Pancreas (tissue), 10 donors: ENCODE data around the gene PRELP. TPM values are rescaled to one million over a fixed set of nuclear protein-coding genes. Genes with fewer than 3 reads are reported as not detected.

Experiments used
- ATAC-seq, 4 donors: fragments of 200-7000 bp; cut with Tn5 transposase; one replicate each; pipeline versions ENCODE4 v1.8.0 to v1.9.1; 2020; ENCODE audit warnings: mild to moderate bottlenecking in 4 of 4, moderate library complexity in 4 of 4
- DNase-seq, 6 donors: peaks; one replicate each; pipeline ENCODE4 v3.0.0-alpha.2; 2020
- FAIRE-seq: peaks from 2 replicates; lab custom pipeline; 2012; peaks lifted over from hg19 to GRCh38; lab: Jason Lieb, UNC
- H3K27ac ChIP-seq, 4 donors: fragments of 200-600 bp; sonication (generic); 1 replicate in 3 of 4; 2 replicates in 1 of 4; pipeline versions ENCODE4 v1.5.0 to v1.8.0; 2020
- H3K27me3 ChIP-seq, 4 donors: fragments of 200-600 bp; one replicate each; pipeline ENCODE4 v1.8.0; 2021
- H3K36me3 ChIP-seq, 3 donors: fragments of 200-600 bp; sonication (generic) in 1 of 3; one replicate each; pipeline versions ENCODE4 v1.5.0 to v1.8.0; 2020 to 2021
- H3K4me1 ChIP-seq, 3 donors: fragments of 200-600 bp; one replicate each; pipeline ENCODE4 v1.8.0; 2021
- H3K4me3 ChIP-seq, 4 donors: fragments of 200-600 bp; sonication (generic) in 2 of 4; one replicate each; pipeline versions ENCODE4 v1.5.0 to v1.8.0; 2020 to 2021
- H3K9me3 ChIP-seq, 4 donors: fragments of 200-600 bp; one replicate each; pipeline ENCODE4 v1.8.0; 2021
- CTCF ChIP-seq, 4 donors: fragments of 200-600 bp; sonication (generic) in 3 of 4; IDR thresholded peaks; one replicate each; pipeline versions ENCODE4 v1.5.0 to v1.8.0; 2021; ENCODE audit warnings: antibody characterized with exemption in 4 of 4
- WGBS, 2 donors: extraction: QIAGEN DNeasy Blood & Tissue Kit; methylation state at CpG; one replicate each; pipeline ENCODE4 v1.1.7; 2013; 5-methylcytosine and 5-hydroxymethylcytosine counted together
- intact Hi-C, 3 donors: fragments of 100-400 bp; cut with DNase I; formaldehyde crosslinking; loops; one replicate each; pipeline versions ENCODE4 v1.11.1 to v1.14.2; 2022
- polyA plus RNA-seq, 2 donors: library from polyadenylated mRNA; stranded (reverse); fragments of 200-250 nt; gene quantifications; one replicate each; pipeline ENCODE4 v1.2.3, GENCODE V29; 2013
- total RNA-seq, 6 donors: library from RNA; stranded (reverse); fragmentation: NEBNext Ultra II Directional in 4 of 6; extraction: Animal tissue kit (Norgen Biotek cat#: 25700) in 4 of 6; gene quantifications; one replicate each; pipeline versions ENCODE4 v1.2.1 to v1.2.4, GENCODE V29; 2021 to 2023
- donor health status: healthy with polysubstance abuse.
- donor health status: DM: no; HTN: no; CAD: no; lungs with moderate emphysema.
- donor health status: DM: no; HTN: no; CAD: no.
- donor health status: control.
- donor health status: control.
- donor health status: Bipolar disorder and iron deficiency.
- donor health status: DM: yes; HTN: yes; CAD: no.
- donor health status: DM: no; HTN: no; CAD: no.
- donor health status: DM: no; HTN: no; CAD: no.
- donor health status: DM: yes; HTN: yes; CAD: no.

Gene PRELP
- total and polyA plus RNA-seq, 8 donors: 1.2 to 6.6 (median 3.0) TPM

GRCh38 chr1:203428981-203429599 lies 46.5 kb upstream of the PRELP start:
- Histone ChIP-seq H3K27me3 (no peaks in the 10 kb centered on the region), H3K9me3 (no peaks in the 10 kb centered on the region), H3K4me1 (no peaks in the 10 kb centered on the region), H3K4me3 (no peak overlapping the region), H3K36me3 (no peaks in the 10 kb centered on the region), H3K27ac (no peak overlapping the region)
- no peak for FAIRE-seq
- no peak for TF ChIP-seq CTCF (IDR thresholded peaks at IDR 0.05)
- no peak for DNase-seq
- peak in 3 of 4 donors; percentile 27 to 57 (median 43) for ATAC-seq
- intact Hi-C loops: no loop called here
- WGBS, 2 donors: 40 to 44% methylated on average over 11 of the region's 11 CpGs

DNA sequence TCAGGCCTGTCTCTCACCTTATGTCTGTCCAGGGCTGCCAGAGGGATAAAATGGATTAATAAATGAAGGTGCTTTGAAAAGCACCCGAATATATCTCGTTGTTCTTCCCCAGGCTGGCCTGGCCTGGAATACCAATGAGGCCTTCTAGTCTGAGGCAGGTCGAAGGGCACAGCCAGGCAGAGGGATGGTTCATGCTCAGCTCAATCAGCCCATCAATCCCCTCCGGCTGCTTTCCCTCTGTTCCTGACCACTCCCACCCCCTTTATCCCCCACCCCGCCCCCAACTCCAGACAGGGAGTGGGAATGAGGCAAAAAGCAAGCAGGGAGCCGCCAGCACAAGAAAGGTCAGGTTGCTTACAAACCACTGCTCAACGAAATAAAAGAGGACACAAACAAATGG lies 40.0 kb upstream of the PRELP start:
- no peak for TF ChIP-seq CTCF (IDR thresholded peaks at IDR 0.05)
- 88 to 91% methylated on average over 7 of the region's 7 CpGs for WGBS, 2 donors
- Histone ChIP-seq H3K9me3 (no peaks in the 10 kb centered on the region), H3K4me3 (no peak overlapping the region), H3K27me3 (no peaks in the 10 kb centered on the region), H3K36me3 (no peaks in the 10 kb centered on the region), H3K27ac (no peak overlapping the region), H3K4me1 (no peaks in the 10 kb centered on the region)
- intact Hi-C loops: no loop called here
- ATAC-seq: no peak
- FAIRE-seq: no peak
- no peak for DNase-seq

DNA sequence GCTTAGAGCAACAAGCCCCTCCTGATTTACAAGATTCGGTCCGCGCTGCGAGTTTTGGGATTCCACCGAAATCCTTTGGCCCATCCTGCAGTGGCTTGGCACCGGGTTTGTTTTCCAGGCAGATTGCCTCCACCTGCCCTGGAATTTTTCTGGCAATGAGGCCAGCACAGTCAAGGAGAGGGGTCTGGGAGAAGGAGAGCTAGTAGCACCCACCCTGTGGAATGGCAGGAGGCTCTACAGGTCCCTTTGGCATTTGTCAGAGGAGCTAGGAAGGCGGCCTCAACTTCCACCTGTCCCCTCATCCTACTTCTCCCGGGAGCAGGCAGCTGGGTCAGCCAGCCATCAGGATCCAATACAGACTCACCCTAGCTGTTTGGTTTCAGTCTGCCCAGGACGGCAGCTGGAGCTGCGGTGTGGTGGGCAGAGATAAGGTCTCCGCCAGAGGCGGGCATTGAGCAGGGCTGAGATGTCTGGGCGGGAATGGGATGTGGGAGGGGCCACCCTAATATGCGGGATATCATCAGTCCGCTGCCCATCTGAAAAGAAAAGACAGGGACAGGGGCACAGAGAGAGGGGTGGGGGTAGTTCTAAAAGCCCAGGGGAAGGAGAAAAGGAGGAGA lies 37.8 kb upstream of the PRELP start:
- ATAC-seq (no peak), FAIRE-seq (no peak), DNase-seq (no peak)
- intact Hi-C loops: no loop called here
- H3K27me3 ChIP-seq: no peaks in the 10 kb centered on the region
- no peak overlapping the region for H3K4me3 ChIP-seq
- TF ChIP-seq CTCF (IDR thresholded peaks at IDR 0.05): no peak
- 80 to 87% methylated on average over 15 of the region's 15 CpGs for WGBS, 2 donors
- H3K27ac ChIP-seq: no peak overlapping the region
- H3K36me3 ChIP-seq: no peaks in the 10 kb centered on the region
- no peaks in the 10 kb centered on the region for H3K9me3 ChIP-seq
- H3K4me1 ChIP-seq: no peaks in the 10 kb centered on the region

DNA sequence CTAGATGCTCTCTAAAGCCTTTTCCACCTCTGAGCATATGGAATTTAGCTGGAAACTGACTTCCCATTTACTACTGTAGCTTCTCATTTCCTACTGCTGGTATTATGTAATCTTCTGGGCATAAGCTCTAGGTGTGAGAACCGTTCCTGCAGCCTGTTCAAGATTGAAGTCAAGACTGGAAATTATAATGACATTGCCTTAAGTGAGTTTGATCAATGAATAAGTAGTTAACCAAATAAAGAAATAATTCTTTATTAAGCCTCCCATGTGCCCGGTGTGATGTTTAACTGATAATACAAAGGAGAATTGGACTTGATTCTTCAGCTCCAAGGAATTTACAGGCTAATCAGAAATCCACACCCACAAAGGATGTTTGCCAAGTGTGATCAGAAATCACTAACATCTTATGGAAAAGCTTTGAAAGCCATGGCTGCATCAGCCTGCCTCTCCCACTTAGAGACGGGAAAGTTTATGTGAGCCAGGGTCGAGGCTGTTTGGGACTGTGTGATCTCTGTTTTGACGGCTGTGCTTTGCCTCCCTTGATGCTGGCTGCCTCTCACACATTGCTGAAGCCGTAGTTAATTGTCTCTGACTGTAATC lies 36.4 kb upstream of the PRELP start:
- no peaks in the 10 kb centered on the region for H3K36me3 ChIP-seq
- H3K4me1 ChIP-seq: no peaks in the 10 kb centered on the region
- DNase-seq (no peak), ATAC-seq (no peak), FAIRE-seq (no peak)
- no peak overlapping the region for H3K27ac ChIP-seq
- intact Hi-C loops: no loop called here
- WGBS, 2 donors: 61 to 64% methylated on average over 6 of the region's 6 CpGs
- TF ChIP-seq CTCF (IDR thresholded peaks at IDR 0.05): no peak
- no peaks in the 10 kb centered on the region for H3K9me3 ChIP-seq
- H3K4me3 ChIP-seq: no peak overlapping the region
- H3K27me3 ChIP-seq: no peaks in the 10 kb centered on the region

DNA sequence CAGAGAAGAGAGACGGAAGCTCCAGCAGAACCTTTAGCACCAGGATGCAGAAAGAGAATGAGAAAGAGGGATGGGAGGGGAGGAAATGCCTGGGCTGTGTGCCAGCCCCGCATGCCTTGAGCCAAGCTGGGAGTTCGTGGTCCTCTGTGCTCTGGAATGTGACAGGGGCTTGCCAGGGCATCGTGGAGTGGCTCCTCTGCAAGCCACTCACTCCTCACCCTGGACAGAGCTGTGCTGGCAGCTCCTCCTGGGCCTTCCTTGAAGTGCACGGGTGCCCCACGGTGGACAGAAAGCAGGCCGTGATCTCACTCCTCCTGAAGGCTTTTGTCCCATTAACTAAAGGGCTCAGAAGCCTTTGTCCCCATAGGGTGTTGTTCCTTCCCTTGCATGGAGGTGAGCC lies 34.8 kb upstream of the PRELP start:
- Histone ChIP-seq H3K4me3 (no peak overlapping the region), H3K36me3 (no peaks in the 10 kb centered on the region), H3K9me3 (no peaks in the 10 kb centered on the region), H3K27me3 (no peaks in the 10 kb centered on the region), H3K4me1 (no peaks in the 10 kb centered on the region), H3K27ac (no peak overlapping the region)
- intact Hi-C loops: loop anchor here in 1 of 3 donors (10.0 kb wide), 1 partner anchor 96 kb away; no protein-coding TSS in a partner anchor
- TF ChIP-seq CTCF (IDR thresholded peaks at IDR 0.05): peak in 1 of 4 donors; percentile 15
- WGBS, 2 donors: 13 to 18% methylated on average over 7 of the region's 7 CpGs
- DNase-seq: peak in 4 of 6 donors; percentile 16 to 73 (median 36)
- no peak for FAIRE-seq
- ATAC-seq: peak; percentile 28 to 86 (median 82)
